GM12874 (cell line): Measurements from ENCODE around the gene C2orf49.

ENCODE experiments used
- TF ChIP-seq, protein P1 (sequence below): IDR thresholded peaks from 2 replicates; pipeline ENCODE4 v1.5.1; 2011; ENCODE audit warnings: low read depth, mild to moderate bottlenecking, control low read depth, low read length, moderate library complexity; ENCODE audit not compliant: insufficient read depth

Gene C2orf49

DNA sequence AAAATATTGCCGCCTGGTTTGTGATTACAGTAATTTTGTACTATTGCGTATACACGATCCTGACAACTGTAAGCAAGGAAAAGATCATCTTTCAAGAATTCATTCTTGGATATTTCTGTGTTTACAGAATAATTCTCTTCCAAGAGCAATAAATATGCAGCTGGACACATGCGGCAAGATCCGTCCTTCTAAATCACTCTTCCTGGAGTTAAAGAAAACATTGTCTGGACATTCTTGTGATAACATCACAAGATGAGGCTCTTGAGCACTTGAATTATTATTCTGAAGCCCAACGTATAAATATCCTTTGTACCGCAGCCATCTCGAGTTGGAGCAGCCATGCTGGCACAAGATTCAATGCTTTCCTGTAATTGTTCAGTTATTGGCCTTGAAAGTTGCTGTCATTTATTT is 51.6 kb downstream of the C2orf49 start:
- TF ChIP-seq, protein P1, sequence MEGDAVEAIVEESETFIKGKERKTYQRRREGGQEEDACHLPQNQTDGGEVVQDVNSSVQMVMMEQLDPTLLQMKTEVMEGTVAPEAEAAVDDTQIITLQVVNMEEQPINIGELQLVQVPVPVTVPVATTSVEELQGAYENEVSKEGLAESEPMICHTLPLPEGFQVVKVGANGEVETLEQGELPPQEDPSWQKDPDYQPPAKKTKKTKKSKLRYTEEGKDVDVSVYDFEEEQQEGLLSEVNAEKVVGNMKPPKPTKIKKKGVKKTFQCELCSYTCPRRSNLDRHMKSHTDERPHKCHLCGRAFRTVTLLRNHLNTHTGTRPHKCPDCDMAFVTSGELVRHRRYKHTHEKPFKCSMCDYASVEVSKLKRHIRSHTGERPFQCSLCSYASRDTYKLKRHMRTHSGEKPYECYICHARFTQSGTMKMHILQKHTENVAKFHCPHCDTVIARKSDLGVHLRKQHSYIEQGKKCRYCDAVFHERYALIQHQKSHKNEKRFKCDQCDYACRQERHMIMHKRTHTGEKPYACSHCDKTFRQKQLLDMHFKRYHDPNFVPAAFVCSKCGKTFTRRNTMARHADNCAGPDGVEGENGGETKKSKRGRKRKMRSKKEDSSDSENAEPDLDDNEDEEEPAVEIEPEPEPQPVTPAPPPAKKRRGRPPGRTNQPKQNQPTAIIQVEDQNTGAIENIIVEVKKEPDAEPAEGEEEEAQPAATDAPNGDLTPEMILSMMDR, result no peak

DNA sequence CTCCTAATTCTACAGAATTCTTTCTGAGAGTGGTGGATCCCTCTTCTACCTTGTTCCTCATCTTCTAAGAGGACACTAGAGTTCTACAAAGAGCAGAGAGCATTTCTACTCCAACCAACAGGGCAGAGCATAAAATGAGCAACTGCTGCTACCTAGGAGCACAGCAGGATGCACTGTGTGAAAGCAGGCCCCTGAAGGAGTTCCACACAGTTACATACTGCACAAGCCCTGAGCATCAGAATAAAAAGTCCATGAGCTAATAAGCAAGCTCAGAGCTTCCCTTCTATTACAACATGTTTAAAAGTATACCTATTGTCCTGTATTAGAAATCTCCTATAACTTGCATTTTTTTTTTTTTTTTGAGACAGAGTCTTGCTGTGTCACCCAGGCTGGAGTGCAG is 53.1 kb downstream of the C2orf49 start:
- TF ChIP-seq, protein P1, result no peak

DNA sequence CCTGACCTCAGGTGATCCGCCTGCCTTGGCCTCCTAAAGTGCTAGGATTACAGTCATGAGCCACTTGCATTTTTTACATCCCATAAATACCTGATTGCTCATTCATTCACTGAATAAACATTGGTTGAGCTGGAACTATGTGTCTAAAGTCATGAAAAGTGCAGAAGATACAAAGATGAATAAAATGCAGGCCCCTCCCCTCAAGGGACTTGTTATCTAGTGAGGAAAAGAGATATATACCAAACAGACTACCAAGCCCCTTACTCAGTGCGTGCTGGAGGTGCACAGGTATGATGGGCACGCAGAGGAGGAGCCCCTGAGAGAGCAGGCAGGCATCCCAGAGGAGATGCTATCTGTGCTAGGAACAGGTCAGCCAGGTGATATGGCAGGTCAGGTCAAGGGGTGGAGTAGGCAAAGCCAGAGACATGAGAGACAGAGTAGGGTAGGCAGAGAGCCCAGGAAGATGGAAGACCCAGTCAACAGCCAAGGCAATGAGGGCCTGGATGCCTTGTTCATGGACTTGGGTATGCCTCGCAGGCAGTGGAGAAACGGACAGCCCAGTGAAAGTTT is 53.8 kb downstream of the C2orf49 start:
- TF ChIP-seq, protein P1, result no peak

GRCh38 chr2:105391763-105392662 is 54.7 kb downstream of the C2orf49 start:
- TF ChIP-seq, protein P1, result no peak

DNA sequence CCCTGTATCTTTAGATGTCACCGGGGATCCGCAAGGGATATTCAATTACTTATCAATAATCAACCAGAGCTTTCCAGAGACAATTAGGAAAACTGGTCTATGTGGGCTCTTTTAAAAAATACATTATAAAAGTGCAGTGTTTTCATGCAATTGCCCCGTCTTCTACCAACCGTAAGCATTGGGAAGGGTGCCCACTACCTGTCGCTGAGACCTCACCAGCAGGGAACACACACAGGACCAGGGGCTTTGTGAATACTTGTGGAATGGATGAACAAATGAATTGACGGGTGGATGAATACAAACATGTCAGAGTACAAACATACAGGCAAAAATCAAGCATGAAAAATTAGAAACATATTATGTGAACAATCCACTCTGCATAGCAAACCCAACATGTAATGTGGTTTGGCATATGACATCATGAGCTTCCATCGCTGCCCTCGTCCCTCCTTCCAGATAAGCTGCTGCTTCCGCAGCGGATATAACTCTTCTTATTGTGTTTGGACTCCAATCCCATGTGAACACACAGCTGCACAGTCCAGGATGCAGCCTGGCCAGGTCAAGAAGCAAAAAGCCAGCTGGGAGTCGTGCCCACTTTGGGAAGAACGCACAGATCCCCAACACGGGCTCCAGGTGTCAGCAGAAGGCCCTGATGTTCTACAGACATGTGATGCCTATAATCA is 56.2 kb downstream of the C2orf49 start:
- TF ChIP-seq, protein P1, result no peak

- TF ChIP-seq, protein P1, result no peak
These were observed 57.7 kb downstream of the C2orf49 start for GRCh38 chr2:105394951-105395611.

DNA sequence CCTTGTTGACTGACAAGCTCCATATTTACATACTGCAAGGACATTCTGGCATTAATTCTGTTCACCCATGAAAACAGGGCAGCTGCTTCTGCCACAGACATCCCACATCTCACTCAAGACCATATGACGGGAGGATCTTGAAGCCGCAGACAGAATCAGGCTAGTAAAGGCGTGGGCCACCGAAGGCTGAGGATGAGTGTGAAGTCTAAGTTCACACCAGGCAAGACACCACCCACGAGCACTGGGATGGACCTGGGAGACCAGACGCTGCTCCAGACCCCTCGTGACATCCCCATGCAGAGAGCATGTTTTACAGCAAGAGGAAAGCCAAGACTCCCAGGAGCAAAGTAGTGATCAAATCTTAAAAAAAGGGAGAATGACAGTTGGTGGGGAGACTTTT is 58.4 kb downstream of the C2orf49 start:
- TF ChIP-seq, protein P1, result no peak
